ENCODE measurements around the gene PGPEP1. TPM values are rescaled to one million over a fixed set of nuclear protein-coding genes. Genes with fewer than 3 reads are reported as not detected.
"Not testable (repeated sequence)": the region's sequence is repeated elsewhere in the genome, so short reads cannot be mapped to it uniquely, and the experiment has no call there.

Gene PGPEP1
- polyA plus RNA-seq, 1 experiment, result 22.0 TPM

GRCh38 chr19:18379803-18380747 is 39.7 kb downstream of the PGPEP1 start:
- TF ChIP-seq CTCF (IDR thresholded peaks at IDR 0.05; ENCODE audit: low read depth, low read length), result no peak
- Histone ChIP-seq H3K4me3 (ENCODE audit: low read depth, low read length) (no peak overlapping the region), H3K9me3 (ENCODE audit: control insufficient read depth, insufficient read depth, low read length) (no peaks in the 10 kb centered on the region; the same call in 1 of the 2 replicates), H3K27ac (ENCODE audit: low read depth, low read length) (peak overlapping the region; percentile 49), H3K27me3 (ENCODE audit: control insufficient read depth, insufficient read depth, low read length) (no peaks in the 10 kb centered on the region)
- CTCF ChIA-PET, result interaction anchor here (0.8 to 2.2 kb wide), 5 partner anchors 8 to 52 kb away, joined by 3 to 13 read pairs (median 4); no protein-coding TSS in a partner anchor
- DNase-seq (ENCODE audit: low read depth, low spot score), result peak; percentile 84
- POLR2A ChIA-PET, result interaction anchor here (1.1 to 1.3 kb wide), 3 partner anchors 11 to 99 kb away, joined by 3 to 5 read pairs (median 3); partner anchors contain the start of gene JUND

GRCh38 chr19:18380843-18381242 is 40.4 kb downstream of the PGPEP1 start:
- ChIA-PET POLR2A (interaction anchor here (1.1 to 1.3 kb wide), 3 partner anchors 12 to 99 kb away, joined by 3 to 5 read pairs (median 3); partner anchors contain the start of gene JUND), CTCF (interaction anchor here (0.8 to 2.2 kb wide), 4 partner anchors 9 to 52 kb away, joined by 3 to 13 read pairs (median 4); no protein-coding TSS in a partner anchor)
- Histone ChIP-seq H3K27me3 (ENCODE audit: control insufficient read depth, insufficient read depth, low read length) (no peaks in the 10 kb centered on the region), H3K4me3 (ENCODE audit: low read depth, low read length) (no peak overlapping the region), H3K9me3 (ENCODE audit: control insufficient read depth, insufficient read depth, low read length) (peaks cover under 1% of the 10 kb centered on the region; the same call in 1 of the 2 replicates), H3K27ac (ENCODE audit: low read depth, low read length) (peak overlapping the region; percentile 49)
- TF ChIP-seq CTCF (IDR thresholded peaks at IDR 0.05; ENCODE audit: low read depth, low read length), result no peak
- DNase-seq (ENCODE audit: low read depth, low spot score), result no peak

- H3K27ac ChIP-seq (ENCODE audit: low read depth, low read length); DNase-seq (ENCODE audit: low read depth, low spot score); POLR2A ChIA-PET; H3K27me3 ChIP-seq (ENCODE audit: control insufficient read depth, insufficient read depth, low read length); H3K4me3 ChIP-seq (ENCODE audit: low read depth, low read length); CTCF ChIA-PET: not testable (repeated sequence)
- H3K9me3 ChIP-seq (ENCODE audit: control insufficient read depth, insufficient read depth, low read length), result peaks cover 15% of the 10 kb centered on the region
Measured at GRCh38 chr19:18383622-18384021, 43.2 kb downstream of the PGPEP1 start.

- Histone ChIP-seq H3K27me3 (ENCODE audit: control insufficient read depth, insufficient read depth, low read length) (no peaks in the 10 kb centered on the region), H3K9me3 (ENCODE audit: control insufficient read depth, insufficient read depth, low read length) (peaks cover 15% of the 10 kb centered on the region), H3K4me3 (ENCODE audit: low read depth, low read length) (no peak overlapping the region), H3K27ac (ENCODE audit: low read depth, low read length) (no peak overlapping the region)
- no peak for TF ChIP-seq CTCF (IDR thresholded peaks at IDR 0.05; ENCODE audit: low read depth, low read length)
- DNase-seq (ENCODE audit: low read depth, low spot score), result no peak
- ChIA-PET POLR2A (no interaction called here), CTCF (no interaction called here)
Measured at GRCh38 chr19:18384775-18385174, 44.4 kb downstream of the PGPEP1 start.

- ChIA-PET POLR2A (interaction anchor here (0.6 to 1.5 kb wide), 9 partner anchors 11 to 193 kb away, joined by 3 to 13 read pairs (median 6); partner anchors contain the start of genes JUND, MPV17L2 and SSBP4), CTCF (interaction anchor here (0.6 to 1.2 kb wide), 3 partner anchors 9 to 26 kb away, joined by 3 to 5 read pairs (median 3); no protein-coding TSS in a partner anchor)
- Histone ChIP-seq H3K27me3 (ENCODE audit: control insufficient read depth, insufficient read depth, low read length) (no peaks in the 10 kb centered on the region), H3K27ac (ENCODE audit: low read depth, low read length) (peak overlapping the region; percentile 31), H3K9me3 (ENCODE audit: control insufficient read depth, insufficient read depth, low read length) (peaks cover 15% of the 10 kb centered on the region), H3K4me3 (ENCODE audit: low read depth, low read length) (no peak overlapping the region)
- TF ChIP-seq CTCF (IDR thresholded peaks at IDR 0.05; ENCODE audit: low read depth, low read length), result no peak
- DNase-seq (ENCODE audit: low read depth, low spot score), result no peak
Measured at GRCh38 chr19:18385359-18385674, 44.9 kb downstream of the PGPEP1 start.
